CD4-positive, alpha-beta T cell treated with Interleukin-17A for 1 hour (primary cell): ENCODE data around the gene CAMK2N2.

ENCODE experiments used
- DNase-seq: peaks from one replicate; pipeline ENCODE4 v3.0.0-alpha.2; 2020

CAMK2N2 gene

GRCh38 chr3:184239708-184240107, 21.6 kb downstream of the CAMK2N2 start:
- no peak for DNase-seq

- no peak for DNase-seq
These were observed 22.1 kb downstream of the CAMK2N2 start for GRCh38 chr3:184239221-184239620.

GRCh38 chr3:184238246-184238818, 23.0 kb downstream of the CAMK2N2 start:
- DNase-seq = no peak

- DNase-seq = no peak
These were observed 23.5 kb downstream of the CAMK2N2 start for GRCh38 chr3:184237807-184238206.

GRCh38 chr3:184237211-184237610, 24.1 kb downstream of the CAMK2N2 start:
- no peak for DNase-seq

- no peak for DNase-seq
These were observed 24.7 kb downstream of the CAMK2N2 start for GRCh38 chr3:184236636-184237035.

- no peak for DNase-seq
These were observed 25.3 kb downstream of the CAMK2N2 start for GRCh38 chr3:184236033-184236410.

GRCh38 chr3:184235381-184236032, 25.8 kb downstream of the CAMK2N2 start:
- no peak for DNase-seq

- no peak for DNase-seq
These were observed 26.5 kb downstream of the CAMK2N2 start for GRCh38 chr3:184234671-184235380.

GRCh38 chr3:184234224-184234623, 27.1 kb downstream of the CAMK2N2 start:
- DNase-seq = no peak

- DNase-seq = no peak
These were observed 28.1 kb downstream of the CAMK2N2 start for GRCh38 chr3:184233127-184233843.

- DNase-seq = no peak
These were observed 29.7 kb downstream of the CAMK2N2 start for GRCh38 chr3:184231671-184232070.

GRCh38 chr3:184230603-184231528, 30.5 kb downstream of the CAMK2N2 start:
- DNase-seq = no peak

- no peak for DNase-seq
These were observed 31.2 kb downstream of the CAMK2N2 start for GRCh38 chr3:184230081-184230602.

GRCh38 chr3:184229394-184230080, 31.8 kb downstream of the CAMK2N2 start, which contains the start of gene VWA5B2:
VWA5B2 (plus strand) TSS chr3:184229585; CDS start chr3:184230529, 944 bp downstream.
- DNase-seq = peak; percentile 80

GRCh38 chr3:184228376-184229137, 32.8 kb downstream of the CAMK2N2 start:
- DNase-seq = no peak

GRCh38 chr3:184227481-184227935, 33.8 kb downstream of the CAMK2N2 start:
- DNase-seq = peak; percentile 62

- DNase-seq = no peak
These were observed 37.4 kb downstream of the CAMK2N2 start for GRCh38 chr3:184223946-184224345.

- no peak for DNase-seq
These were observed 38.8 kb downstream of the CAMK2N2 start for GRCh38 chr3:184222521-184222920.

- DNase-seq = no peak
These were observed 42.5 kb downstream of the CAMK2N2 start for GRCh38 chr3:184218814-184219213.

- no peak for DNase-seq
These were observed 49.6 kb downstream of the CAMK2N2 start for GRCh38 chr3:184211718-184212117.
